ENCODE results near the gene ZNF862. TPM values are rescaled to one million over a fixed set of nuclear protein-coding genes. Genes with fewer than 3 reads are reported as not detected.

ZNF862 gene
- total and polyA plus RNA-seq, 7 donors: 0.92 to 23.8 (median 12.5) TPM

DNA sequence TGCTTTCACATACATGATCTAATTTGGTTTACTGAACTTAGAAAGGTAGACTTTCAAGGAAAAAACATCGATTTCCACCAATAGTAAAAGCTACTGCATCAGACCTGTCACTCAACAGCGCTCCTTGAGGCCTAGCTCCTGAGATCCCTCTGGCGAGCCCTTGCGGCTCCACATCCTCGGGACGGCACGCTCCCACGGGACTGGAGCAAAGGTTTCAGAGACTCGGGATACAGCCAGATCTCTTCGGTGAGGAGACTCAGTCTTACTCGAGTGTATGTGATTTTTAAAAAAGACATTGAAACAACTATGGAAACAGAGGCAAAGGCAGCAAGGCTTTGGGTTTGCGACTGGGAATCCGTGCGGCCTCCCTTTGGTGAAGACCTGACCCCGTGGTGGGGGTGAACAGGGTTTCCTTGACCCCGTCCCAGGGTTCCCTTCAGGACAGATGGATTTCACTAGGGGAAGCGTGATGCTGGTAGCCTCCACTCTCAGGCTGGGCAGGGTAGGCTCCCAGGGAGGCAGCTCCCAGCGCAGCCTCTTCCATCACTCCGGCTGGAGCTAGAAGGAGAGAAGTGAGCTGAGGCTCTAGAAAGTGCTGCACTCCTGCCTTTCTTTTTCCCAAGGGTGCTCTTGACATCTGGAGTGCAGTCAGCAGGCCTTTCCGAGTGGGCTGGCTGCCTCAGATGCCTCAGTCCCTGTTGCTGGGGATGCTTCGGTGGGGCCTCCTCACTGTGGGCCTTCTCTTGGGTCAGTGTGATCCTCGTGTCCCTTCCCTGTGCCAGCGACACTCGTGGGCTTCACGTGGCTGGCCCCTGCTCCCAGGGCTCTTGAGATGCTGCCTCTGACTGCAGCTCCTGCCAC, 29.8 kb downstream of the ZNF862 start:
- intact Hi-C loops (cut with DNase I): no loop called here
- no peak for DNase-seq
- Histone ChIP-seq H3K27me3 (no peaks in the 10 kb centered on the region), H3K36me3 (peaks cover 12 to 48% (median 19%) of the 10 kb centered on the region in 4 donors), H3K27ac (no peak overlapping the region), H3K4me1 (peaks cover 0 to 11% (median 8%) of the 10 kb centered on the region in 4 donors), H3K4me3 (no peak overlapping the region), H3K9me3 (no peaks in the 10 kb centered on the region)
- TF ChIP-seq EP300 (IDR thresholded peaks at IDR 0.05): no peak
- TF ChIP-seq POLR2AphosphoS5 (IDR thresholded peaks at IDR 0.05): no peak
- no peak for TF ChIP-seq POLR2A (IDR thresholded peaks at IDR 0.05)
- TF ChIP-seq CTCF (IDR thresholded peaks at IDR 0.05): no peak
- 85 to 90% methylated on average over 25 of the region's 25 CpGs for WGBS, 2 donors

DNA sequence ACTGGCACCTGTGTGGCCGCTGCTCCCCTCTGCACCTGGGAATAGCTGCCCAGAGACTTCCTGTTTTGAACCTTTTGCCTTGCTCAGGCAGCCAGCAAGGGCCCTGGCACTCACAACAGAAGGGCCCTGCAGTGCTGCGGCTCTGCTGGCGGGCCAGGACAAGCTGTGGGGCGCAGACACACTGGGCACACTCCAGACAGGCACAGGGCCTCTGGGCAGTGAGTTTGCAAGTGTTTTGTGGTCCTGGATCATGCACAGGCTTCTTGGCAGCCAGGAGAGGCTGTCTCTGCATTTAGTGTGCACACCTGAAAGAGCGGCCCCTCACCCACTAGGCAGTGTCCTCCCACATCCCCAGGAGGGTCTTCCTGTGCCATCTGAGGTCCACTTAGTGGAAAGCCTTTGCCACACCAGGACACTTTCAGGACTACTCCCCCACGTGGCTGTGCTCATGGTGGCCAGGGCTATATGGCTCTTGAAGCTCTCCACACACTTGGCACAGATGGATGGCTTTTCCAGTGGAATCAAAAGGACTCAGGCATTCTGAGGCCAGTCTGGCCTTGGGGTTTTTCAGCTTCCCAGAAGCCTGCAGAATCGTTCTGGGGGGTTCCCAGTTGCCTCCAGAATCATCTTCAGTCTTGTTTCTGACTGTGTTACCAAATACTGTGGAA, 30.6 kb downstream of the ZNF862 start:
- TF ChIP-seq POLR2A (IDR thresholded peaks at IDR 0.05) (no peak), CTCF (IDR thresholded peaks at IDR 0.05) (no peak), EP300 (IDR thresholded peaks at IDR 0.05) (no peak), POLR2AphosphoS5 (IDR thresholded peaks at IDR 0.05) (no peak)
- DNase-seq: no peak
- H3K4me3 ChIP-seq: no peak overlapping the region
- peaks cover 0 to 14% (median 9%) of the 10 kb centered on the region in 4 donors for H3K4me1 ChIP-seq
- no peak overlapping the region for H3K27ac ChIP-seq
- H3K27me3 ChIP-seq: no peaks in the 10 kb centered on the region
- no peaks in the 10 kb centered on the region for H3K9me3 ChIP-seq
- H3K36me3 ChIP-seq: peaks cover 8 to 40% (median 15%) of the 10 kb centered on the region in 4 donors
- WGBS, 2 donors: 61 to 73% methylated on average over 7 of the region's 7 CpGs
- intact Hi-C loops (cut with DNase I): no loop called here

- H3K4me1 ChIP-seq: peaks cover 0 to 19% (median 13%) of the 10 kb centered on the region in 4 donors
- no peak overlapping the region for H3K27ac ChIP-seq
- no peak for TF ChIP-seq CTCF (IDR thresholded peaks at IDR 0.05)
- TF ChIP-seq POLR2A (IDR thresholded peaks at IDR 0.05): no peak
- TF ChIP-seq POLR2AphosphoS5 (IDR thresholded peaks at IDR 0.05): no peak
- TF ChIP-seq EP300 (IDR thresholded peaks at IDR 0.05): no peak
- H3K27me3 ChIP-seq: no peaks in the 10 kb centered on the region
- H3K9me3 ChIP-seq: no peaks in the 10 kb centered on the region
- intact Hi-C loops (cut with DNase I): no loop called here
- DNase-seq: no peak
- WGBS, 2 donors: 89 to 95% methylated on average over 5 of the region's 5 CpGs
- peaks cover 2 to 35% (median 10%) of the 10 kb centered on the region in 4 donors for H3K36me3 ChIP-seq
- H3K4me3 ChIP-seq: no peak overlapping the region
Measured at GRCh38 chr7:149869291-149869650, 31.1 kb downstream of the ZNF862 start.

DNA sequence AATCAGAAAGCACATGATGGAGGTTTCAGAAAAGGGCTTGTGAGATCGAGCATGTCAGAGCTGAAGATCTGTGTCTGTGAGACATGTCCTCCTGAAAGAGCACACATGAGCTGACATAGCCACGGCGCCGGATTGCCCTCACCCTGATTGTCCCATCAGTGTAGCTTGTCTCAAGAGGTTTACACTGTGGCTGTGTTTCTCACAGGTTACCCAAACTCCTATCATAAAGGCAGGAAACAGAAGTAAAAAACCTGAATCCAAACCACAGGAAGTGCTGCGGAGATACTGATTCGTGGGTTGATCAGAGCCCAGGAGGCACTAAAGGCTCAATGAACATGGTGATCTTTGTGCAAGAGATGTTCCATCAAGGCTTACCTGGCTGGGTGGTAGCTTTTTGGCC, 31.7 kb downstream of the ZNF862 start:
- Histone ChIP-seq H3K9me3 (no peaks in the 10 kb centered on the region), H3K36me3 (peaks cover 0 to 29% (median 4%) of the 10 kb centered on the region in 4 donors), H3K4me3 (no peak overlapping the region), H3K27ac (no peak overlapping the region), H3K4me1 (peaks cover 0 to 24% (median 17%) of the 10 kb centered on the region in 4 donors), H3K27me3 (no peaks in the 10 kb centered on the region)
- WGBS, 2 donors: 41 to 83% methylated on average over 6 of the region's 6 CpGs
- TF ChIP-seq EP300 (IDR thresholded peaks at IDR 0.05): no peak
- no peak for TF ChIP-seq CTCF (IDR thresholded peaks at IDR 0.05)
- TF ChIP-seq POLR2AphosphoS5 (IDR thresholded peaks at IDR 0.05): no peak
- TF ChIP-seq POLR2A (IDR thresholded peaks at IDR 0.05): no peak
- DNase-seq: no peak
- intact Hi-C loops (cut with DNase I): loop anchor here (5.0 to 10.0 kb wide), 2 partner anchors 98 to 535 kb away; partner anchors contain the start of gene ZNF467
